HT-29 (cell line): ENCODE measurements around the gene MLPH. TPM values are rescaled to one million over a fixed set of nuclear protein-coding genes. Genes with fewer than 3 reads are reported as not detected.

Source experiments
- DNase-seq: peaks from one replicate; pipeline ENCODE4 v3.0.0-alpha.2; 2015; ENCODE audit warnings: low spot score
- total RNA-seq: library from RNA; depleted of rRNA; stranded (reverse); fragments of >200 nt; shearing (Covaris generic); gene quantifications from 2 replicates; pipeline ENCODE4 v1.2.3, GENCODE V29; 2014; rRNA removed

The MLPH gene, protein sequence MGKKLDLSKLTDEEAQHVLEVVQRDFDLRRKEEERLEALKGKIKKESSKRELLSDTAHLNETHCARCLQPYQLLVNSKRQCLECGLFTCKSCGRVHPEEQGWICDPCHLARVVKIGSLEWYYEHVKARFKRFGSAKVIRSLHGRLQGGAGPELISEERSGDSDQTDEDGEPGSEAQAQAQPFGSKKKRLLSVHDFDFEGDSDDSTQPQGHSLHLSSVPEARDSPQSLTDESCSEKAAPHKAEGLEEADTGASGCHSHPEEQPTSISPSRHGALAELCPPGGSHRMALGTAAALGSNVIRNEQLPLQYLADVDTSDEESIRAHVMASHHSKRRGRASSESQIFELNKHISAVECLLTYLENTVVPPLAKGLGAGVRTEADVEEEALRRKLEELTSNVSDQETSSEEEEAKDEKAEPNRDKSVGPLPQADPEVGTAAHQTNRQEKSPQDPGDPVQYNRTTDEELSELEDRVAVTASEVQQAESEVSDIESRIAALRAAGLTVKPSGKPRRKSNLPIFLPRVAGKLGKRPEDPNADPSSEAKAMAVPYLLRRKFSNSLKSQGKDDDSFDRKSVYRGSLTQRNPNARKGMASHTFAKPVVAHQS
- 66.1 and 67.8 TPM in 2 replicates for total RNA-seq

DNA sequence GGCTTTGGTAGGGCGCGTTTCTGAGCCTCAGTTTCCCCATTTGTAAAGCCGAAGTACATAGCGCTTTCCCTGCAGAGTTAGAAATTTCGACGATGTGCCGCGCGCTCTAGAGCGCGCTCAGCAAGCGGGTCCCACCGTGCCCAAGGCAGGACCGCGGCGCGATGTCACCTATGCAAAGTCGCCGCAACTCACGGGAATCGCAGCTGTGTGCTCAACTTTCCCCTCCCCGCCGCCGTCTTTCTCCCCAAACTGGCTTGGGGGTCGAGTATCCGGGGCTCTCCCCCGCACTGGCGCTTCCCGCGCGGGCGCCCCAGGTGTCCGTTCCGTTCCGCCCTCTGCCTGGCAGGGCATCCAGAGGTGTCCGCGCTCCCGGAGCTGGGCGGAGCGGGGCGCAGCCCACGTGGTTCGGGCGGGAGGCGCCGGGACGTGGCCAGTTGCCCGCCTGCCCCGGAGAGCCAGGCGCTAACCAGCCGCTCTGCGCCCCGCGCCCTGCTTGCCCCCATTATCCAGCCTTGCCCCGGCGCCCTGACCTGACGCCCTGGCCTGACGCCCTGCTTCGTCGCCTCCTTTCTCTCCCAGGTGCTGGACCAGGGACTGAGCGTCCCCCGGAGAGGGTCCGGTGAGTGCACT, at the start of gene MLPH:
MLPH (plus strand) TSS at position 433 of the 630 bp plus-strand sequence. CDS start 6,176 bp downstream, outside the sequence.
- peak; percentile 80 for DNase-seq

DNA sequence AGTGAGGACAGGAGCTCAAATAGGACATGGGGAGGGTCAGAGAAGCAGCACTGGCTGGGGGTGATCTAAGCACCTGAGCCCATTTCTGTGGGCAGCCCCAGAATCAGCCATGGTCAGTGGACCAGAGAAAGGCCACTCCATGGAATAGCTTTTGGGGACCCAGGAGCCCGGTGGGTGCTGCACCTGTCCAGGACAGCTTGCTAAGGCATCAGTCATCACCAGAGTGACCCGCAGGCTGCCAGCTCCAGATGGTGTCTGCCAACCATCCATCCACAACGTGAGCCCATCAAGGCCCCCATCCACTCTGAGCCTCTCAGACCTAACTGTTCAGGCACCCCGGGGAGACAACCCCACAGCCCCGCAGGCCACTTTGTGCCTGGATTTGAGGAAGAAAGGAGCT, 49.5 kb upstream of the MLPH start:
- no peak for DNase-seq

DNA sequence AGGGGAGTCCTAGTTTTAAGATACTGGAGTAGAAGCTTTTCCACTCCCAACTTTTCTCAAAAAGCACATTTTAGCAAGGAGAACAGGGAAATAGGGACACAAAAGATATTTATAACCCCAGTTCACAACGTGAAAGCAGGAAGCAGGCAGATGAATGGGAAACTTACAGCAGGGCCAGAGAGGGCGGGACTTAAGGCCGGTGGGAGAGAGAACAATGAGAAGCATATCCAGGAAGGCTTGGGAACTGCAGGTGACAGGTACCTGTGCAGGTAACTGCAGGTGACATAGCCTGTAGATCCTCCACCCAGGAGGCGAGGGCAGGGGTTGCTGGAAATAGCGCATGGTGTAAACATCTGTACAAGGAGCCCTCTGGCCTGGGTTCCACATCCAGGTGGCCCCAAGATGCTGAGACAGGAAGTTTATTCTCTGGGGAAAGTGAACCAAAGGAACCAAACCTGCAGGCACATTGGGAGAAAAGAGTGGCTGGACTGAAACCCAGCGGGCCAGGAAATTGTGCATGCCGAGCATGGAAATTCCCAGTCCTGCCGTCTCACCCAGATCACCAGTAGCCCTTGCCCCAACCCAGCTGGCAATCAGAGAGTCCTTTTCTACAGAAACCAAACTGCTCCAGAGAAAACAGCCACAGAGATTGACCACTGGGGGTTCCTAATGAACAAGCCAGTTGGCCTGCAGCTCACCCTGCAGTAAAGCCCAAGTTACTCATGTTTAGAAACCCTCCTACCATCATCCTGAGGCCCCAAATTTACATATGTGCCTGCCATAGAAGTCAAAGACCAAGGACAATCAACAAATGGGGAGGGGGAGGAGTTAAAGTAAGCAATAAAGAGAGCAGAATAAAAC, 48.7 kb upstream of the MLPH start:
- DNase-seq, result peak; percentile 75

DNA sequence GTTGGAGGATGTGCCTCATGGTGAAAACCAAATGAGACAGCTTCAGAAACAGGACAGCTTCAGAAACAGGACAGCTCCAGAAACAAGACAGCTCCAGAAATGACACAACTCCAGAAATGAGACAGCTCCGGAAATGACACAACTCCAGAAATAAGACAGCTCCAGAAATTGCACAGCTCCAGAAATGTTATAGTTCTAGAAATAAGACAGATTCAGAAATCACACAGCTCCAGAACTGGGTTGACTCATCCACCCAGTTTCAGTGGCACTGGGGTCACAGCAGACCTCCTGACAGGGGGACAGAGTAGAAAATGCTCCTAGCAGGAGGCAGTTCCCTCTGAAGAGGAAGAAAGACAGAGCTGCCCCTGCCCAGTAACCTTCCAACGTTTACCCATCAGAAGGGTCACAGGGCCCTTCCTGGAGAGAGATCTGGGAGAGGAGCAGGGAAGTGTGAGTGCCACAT, 46.2 kb upstream of the MLPH start:
- DNase-seq, result no peak

DNA sequence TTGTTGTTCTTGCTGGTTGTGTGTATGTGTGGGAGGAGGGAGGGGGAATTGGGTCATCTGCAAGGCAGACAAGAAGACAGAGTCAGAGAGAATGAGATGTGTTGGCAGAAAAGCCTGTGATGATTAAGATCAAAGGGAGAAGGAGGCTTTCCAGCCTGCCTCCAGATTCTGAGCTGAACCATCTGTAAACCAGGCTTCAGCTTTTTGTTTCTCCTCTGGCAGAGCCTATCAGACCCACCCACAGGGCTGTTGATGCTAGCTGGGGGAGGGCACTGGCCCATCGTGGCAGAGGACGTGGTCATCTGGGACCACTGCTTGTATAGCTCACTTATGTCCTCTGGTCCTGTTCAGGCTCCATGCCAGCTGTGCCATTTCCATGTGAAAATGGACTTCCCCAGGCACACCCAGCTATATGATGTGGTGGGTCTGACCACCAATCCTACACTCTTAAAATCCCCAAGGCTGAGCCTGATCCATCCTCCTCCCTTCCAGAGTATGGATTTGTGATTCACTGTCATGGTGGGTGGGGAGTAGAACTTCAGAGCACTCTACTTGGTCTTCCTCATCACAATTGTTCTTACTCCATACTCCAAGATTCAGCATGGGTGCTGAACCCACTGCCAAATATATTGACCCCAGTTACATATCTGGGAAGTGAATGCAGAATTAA, 45.3 kb upstream of the MLPH start:
- no peak for DNase-seq

DNA sequence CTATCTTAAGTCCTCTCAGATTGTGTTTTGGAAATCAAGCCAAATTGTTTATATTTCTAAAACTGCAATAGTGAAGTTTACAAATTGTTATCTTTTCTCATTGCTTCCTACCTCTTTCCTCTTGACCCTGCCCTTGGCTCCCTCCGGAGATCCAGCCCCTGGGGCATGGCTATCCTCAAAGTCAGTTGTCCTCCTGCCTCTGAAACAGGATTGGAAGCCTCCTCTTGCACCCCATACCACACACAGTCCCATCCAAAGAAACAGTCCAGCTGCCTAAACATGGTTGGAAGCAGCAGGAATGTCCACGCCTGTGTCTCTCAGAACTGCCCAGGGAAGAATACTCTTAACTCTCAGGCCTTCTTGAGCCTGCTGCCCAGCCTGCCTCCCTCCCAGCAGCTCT, 43.0 kb upstream of the MLPH start:
- DNase-seq, result no peak

DNA sequence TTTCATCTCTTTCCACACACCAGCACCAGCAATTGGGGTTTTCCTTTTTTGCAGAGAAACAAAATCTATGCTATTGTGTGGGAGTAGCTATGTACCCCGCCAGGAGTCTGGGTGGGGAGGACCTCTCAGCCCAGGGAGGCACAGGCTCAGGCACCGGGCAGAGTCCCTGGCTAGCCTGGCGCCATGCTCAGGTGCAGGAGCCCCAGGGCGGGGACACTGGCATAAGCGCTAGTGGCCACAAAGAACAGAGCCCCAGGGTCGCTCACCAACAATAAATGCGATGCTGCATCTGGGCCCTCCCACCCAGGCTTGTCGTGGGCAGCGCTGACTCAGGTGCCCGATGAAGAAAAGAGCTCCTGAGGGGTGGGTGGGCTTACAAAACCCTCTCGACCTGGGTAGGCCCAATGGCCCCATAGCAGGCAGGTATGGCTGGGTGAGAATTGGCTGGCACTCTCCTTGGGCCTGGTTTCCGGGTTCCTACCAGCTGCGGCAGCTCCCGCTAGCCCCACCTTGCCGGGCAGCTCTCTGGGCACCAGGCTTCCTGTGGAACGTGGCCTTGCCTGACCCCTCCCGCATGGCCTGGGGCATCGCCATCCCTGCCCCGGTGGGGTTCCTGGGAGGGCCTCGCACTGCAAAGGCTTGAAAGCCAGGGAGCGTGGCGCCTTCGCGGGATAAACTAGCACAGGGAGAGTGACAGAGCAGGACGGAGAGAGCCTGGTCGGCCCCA, 41.3 kb upstream of the MLPH start:
- DNase-seq, result no peak

DNA sequence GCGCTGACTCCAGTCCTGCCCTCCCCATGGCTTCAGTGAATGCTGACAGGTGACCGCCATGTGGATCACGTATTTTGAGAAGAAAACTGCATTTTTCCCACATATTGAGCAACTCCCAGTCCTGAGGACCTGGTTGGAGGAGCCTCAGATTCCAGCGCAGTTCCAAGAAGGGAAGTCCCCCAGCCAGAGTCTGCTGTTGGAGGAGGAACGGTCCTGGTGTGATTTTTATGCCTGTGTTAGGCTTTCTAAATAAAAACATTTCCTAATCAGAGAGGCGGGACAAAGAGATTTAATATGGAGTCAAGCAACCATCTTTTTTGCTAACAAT, 40.7 kb upstream of the MLPH start:
- no peak for DNase-seq

DNA sequence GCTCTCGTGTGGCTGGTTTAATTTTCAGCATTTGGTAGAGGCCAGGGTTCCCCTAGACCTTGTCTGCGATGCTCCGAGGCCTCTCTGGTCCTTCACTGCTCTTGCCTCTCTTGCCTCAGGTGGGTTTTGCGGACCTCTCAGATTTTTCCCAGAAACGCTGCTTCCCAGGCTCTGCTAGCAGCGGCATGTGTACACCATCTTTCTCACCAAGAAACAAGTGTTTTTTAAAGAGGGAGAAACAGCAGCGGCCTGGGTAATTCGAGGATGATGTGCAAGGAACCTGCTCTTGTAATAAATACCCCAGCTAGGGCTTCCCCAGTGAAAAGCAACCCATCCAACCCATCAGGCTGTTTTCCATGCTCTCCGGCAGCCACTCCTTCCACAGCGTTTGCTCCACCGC, 39.6 kb upstream of the MLPH start:
- DNase-seq, result no peak

DNA sequence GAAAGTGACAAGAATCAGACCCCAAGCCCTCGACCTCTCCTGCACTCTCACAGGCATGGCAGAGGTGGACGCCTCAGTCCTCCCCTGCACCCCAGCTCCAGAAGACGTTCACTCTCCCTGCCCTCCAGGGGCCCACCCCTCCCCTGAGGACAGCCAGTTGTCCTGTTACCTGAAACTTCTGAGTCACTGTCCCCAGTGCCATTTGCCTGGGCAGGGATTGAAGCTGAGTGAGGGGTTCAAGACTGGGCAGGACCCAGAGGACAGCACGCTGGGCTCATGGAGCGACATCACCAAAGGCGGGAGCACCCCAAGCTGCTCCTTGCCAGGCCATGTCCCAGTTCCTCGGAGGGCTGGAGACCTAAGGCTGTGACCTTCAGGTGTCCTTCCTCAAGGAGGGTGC, 38.9 kb upstream of the MLPH start:
- no peak for DNase-seq

DNA sequence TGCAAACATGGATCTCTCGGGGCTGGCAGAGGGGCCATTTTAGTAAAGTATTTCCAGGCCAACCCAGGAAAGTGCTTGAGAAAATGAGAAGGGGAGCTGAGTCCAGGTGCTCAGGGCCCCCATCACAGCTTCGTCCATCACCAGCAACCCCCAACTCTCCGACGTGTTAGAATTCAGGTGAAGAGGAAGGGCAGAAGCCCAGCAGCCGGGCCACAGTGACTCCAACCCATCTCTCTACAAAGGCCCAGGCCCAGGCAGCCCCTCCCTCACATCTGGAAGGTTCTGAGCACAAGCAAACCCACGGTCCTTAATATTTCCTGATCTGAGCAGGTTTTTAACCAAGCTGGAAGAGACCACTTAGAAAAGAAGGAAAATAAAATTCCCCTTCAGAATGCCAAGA, 38.4 kb upstream of the MLPH start:
- no peak for DNase-seq

DNA sequence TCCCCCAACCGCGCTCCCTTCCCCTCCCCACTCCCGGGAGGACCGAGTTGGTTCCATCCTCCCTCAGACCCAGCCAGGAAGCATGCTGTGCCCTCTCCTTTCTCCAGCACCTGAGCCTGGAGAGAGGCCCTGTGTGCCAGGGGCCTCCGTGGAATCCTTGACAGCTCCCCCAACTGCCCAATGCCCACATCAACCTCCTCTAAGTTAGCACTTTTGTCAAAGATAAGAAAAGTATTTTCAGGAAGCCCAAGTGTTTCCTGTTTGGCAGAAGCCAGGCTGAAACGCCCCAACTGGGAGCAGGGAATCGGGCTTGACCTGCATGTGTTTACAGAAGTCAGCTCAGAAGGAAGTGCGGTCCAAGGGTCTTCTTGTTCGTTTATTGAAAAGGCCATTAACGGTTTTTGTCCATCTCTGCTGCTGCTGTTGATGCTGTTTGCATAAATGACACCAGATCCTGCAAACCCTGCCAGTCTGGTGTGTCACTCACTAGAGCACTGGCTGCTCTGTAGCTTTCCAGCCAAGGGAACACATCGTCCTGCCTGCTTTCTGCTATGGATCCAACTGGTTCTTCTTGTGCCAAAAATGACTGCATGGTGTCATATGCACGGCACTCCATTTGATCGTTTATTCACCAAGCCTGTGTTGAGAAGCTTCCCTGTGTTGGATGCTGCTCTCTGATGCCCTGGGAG, 37.7 kb upstream of the MLPH start:
- no peak for DNase-seq

DNA sequence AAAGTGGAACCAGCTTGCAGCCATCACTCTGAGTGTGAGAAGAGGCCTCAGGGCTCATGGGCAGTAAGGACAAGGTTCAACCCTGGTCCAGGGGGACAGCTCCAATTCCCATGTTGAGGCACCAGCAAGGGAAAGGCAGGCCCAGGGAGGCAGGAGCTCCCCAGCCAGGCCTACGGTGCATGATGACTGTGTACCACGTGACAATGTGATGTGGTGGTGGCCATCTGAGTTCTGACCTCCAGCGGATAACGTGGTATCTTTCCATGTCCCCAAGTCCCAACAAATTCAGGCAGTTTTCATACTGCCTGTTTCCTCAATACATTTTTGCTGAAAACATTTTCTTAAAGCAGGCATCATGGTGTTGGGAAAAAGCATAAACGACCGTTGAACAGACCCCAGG, 36.9 kb upstream of the MLPH start:
- no peak for DNase-seq

DNA sequence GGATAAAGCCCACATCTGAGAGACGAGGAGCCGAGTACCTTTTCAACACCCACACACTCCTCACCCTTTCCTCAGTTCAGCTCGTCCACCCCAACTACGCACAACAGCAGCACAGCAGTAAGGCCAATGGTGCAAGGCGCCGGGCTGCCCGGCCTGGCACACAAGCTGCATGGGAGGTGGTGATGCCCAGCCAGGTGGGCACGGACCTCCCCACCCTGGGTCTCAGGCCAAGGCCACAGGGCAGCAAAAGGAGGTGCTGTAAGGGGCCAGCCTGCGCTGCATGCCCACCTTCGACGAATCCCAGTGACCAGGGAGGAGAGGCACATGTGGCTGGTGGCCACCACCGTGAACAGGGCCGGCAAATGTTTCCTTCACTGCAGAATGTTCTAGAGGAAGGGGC, 36.5 kb upstream of the MLPH start:
- DNase-seq, result no peak

DNA sequence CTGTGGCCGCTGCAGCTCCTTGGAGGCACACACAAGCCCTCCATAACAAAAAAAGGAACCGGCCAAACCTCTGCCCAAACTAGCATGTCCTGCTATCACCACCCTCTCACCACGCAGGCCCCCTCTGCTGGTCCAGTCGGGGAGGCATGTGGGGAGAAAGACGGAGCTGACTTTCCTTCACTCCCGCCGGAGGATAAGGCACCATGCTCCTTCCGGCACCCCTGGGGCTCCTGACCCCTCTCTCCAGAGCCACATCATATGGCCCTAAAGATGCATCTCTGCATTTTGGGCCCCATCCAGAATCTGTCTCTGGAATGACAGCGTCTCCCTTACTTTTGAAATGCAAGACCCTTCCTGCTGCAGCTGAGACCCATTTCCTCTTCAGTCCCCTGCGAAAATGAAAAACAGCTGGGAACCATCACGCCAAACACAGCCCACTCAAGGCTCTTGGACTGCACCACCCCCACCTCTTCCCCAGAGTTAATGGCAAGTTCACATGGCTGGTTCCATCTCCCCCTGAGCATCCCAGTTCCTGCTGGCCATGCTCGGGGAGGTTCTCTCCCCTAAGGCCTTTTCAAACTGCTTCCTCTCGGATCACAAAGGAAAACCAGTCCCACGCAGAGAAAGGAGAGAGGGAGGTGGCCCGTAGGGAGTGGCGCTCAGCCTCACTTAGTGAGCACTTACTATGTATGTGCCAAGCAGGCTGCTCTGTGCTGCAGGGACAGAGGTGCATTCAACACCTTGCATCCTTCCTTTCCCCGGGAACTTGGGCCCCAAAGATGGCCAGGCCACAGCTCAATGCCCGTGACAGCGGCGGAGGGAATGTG, 35.2 kb upstream of the MLPH start:
- no peak for DNase-seq

DNA sequence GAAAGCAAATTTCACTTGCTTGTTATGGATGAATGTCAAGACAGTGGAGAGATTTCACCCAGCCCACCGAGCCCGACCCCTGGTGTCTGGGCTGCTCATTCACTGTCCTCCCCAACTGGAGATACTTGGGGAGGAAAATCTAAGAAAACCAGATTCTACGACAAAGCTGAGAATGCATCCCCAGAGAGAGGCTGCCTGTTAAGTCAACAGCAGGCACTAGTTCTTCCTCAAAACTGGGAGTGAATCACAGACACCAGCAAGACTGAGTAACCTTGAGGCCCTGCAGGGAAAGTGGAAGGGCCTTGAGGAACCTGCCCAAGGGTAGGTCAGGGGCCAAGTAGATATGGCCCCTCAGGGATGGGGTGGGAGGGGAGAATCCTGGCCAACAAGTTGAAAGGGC, 34.2 kb upstream of the MLPH start:
- no peak for DNase-seq

DNA sequence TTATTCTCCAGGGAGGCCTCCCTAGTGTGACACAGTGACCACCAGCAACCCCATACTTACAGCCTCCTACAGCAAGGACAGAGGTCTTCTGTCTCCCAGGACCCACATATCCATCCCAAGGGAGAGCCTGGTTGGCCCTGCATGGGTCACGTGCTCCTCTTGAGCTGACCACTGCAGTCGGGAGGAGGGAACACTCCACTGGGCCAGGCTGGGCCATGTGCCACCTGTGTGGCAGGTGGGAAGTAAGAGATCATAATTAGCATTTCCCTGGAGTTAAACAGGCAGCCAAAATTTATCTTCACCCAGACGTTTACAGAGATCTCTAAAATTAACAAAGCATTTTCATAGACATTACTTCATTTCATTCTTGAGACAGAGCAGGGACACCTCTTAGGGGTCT, 33.4 kb upstream of the MLPH start:
- DNase-seq, result no peak

DNA sequence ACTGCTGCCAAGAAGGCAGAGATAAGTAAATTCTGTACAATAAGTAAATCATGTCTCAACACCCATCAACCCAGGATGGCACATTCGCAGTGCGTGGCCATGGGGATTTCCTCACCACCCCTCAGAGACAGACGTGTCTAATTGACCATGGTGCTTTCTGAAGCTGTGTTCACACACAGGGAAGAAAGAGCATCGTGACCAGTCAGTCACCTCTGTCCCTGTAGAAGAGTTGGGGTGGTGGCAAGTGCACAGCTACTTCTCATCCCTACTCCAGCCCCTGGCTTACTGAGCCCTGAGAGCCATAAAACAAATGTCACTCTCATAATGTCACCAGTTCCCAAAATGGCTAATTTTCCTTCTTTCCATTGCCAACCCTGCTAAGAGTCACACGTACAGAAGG, 31.3 kb upstream of the MLPH start:
- DNase-seq, result no peak

DNA sequence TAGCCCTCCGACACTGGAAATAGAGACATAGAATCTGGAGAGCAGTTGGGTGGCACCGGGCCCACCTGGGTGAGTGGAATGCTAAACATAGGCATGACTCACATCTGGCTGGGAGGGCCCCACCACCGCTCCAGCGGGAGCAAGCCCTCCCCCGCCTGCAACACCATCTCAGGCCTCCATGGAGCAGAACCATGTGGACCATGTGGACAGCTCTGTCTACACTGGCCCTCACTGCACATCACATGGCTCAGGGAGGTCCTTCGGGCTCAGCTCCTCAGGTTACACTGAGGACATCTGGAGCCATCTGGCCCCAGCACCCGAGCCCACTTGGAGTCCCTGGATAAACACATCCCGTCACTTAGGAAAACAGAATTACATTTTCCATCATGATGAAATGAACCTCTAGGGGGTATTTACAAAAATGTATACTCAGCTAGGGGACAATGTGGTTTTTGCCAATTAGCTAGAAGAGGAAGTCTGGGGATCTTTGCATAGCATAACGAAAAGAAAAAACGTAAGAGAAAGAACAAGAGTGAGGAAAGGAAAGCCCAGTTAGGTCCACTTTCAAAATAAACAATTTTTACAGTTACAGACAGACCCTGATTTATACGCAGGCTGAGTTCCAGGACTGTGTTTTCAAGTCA, 30.7 kb upstream of the MLPH start:
- no peak for DNase-seq
